BE2C (cell line): Measurements from ENCODE around the gene KLC1.
"Not testable (repeated sequence)": the region's sequence is repeated elsewhere in the genome, so short reads cannot be mapped to it uniquely, and the experiment has no call there.

Source experiments
- DNase-seq: peaks from one replicate; pipeline ENCODE4 v3.0.0-alpha.2; 2020
- H3K27me3 ChIP-seq: fragments of 250-450 bp; sonication (Bioruptor Pico); 2 replicates; pipeline ENCODE4 v1.5.1; 2020; ENCODE audit warnings: mild to moderate bottlenecking
- H3K36me3 ChIP-seq: fragments of 250-450 bp; sonication (Bioruptor Pico); 2 replicates; pipeline ENCODE4 v1.5.1; 2020; ENCODE audit warnings: mild to moderate bottlenecking
- H3K4me1 ChIP-seq: fragments of 250-450 bp; sonication (Bioruptor Pico); 2 replicates; pipeline ENCODE4 v1.5.1; 2020
- H3K4me3 ChIP-seq: 2 replicates; pipeline ENCODE4 v1.5.1; 2011; ENCODE audit warnings: low read depth, low read length
- H3K9me3 ChIP-seq: fragments of 250-450 bp; sonication (Bioruptor Pico); 2 replicates; pipeline ENCODE4 v1.5.1; 2020
- CTCF ChIP-seq: IDR thresholded peaks from 2 replicates; pipeline ENCODE4 v1.5.1; 2012; ENCODE audit warnings: mild to moderate bottlenecking, low read depth, low read length

The KLC1 gene

GRCh38 chr14:103641161-103641560, 12.2 kb downstream of the KLC1 start:
- no peaks in the 10 kb centered on the region for H3K9me3 ChIP-seq
- H3K36me3 ChIP-seq = peaks cover 8% of the 10 kb centered on the region
- TF ChIP-seq CTCF = no peak
- DNase-seq = no peak
- H3K27me3 ChIP-seq = no peaks in the 10 kb centered on the region
- H3K4me1 ChIP-seq = no peaks in the 10 kb centered on the region
- H3K4me3 ChIP-seq = no peak overlapping the region

- DNase-seq = no peak
- Histone ChIP-seq H3K9me3 (no peaks in the 10 kb centered on the region), H3K4me1 (no peaks in the 10 kb centered on the region), H3K36me3 (no peaks in the 10 kb centered on the region), H3K27me3 (no peaks in the 10 kb centered on the region), H3K4me3 (no peak overlapping the region)
- TF ChIP-seq CTCF = no peak
These were observed 17.2 kb downstream of the KLC1 start for GRCh38 chr14:103646189-103646588.

GRCh38 chr14:103649001-103649400, 20.0 kb downstream of the KLC1 start:
- H3K4me1 ChIP-seq = no peaks in the 10 kb centered on the region; the same call in 1 of the 2 replicates
- DNase-seq = no peak
- H3K4me3 ChIP-seq = no peak overlapping the region
- no peak for TF ChIP-seq CTCF
- peaks cover 11% of the 10 kb centered on the region for H3K36me3 ChIP-seq
- H3K27me3 ChIP-seq = no peaks in the 10 kb centered on the region
- no peaks in the 10 kb centered on the region for H3K9me3 ChIP-seq

- H3K4me3 ChIP-seq = no peak overlapping the region
- no peaks in the 10 kb centered on the region for H3K9me3 ChIP-seq
- DNase-seq = no peak
- TF ChIP-seq CTCF = no peak
- no peaks in the 10 kb centered on the region for H3K27me3 ChIP-seq
- peaks cover 23% of the 10 kb centered on the region for H3K36me3 ChIP-seq
- no peaks in the 10 kb centered on the region; the same call in 1 of the 2 replicates for H3K4me1 ChIP-seq
These were observed 21.2 kb downstream of the KLC1 start for GRCh38 chr14:103650213-103650612.

GRCh38 chr14:103651585-103651984, 22.6 kb downstream of the KLC1 start:
- Histone ChIP-seq H3K9me3 (no peaks in the 10 kb centered on the region), H3K27me3 (no peaks in the 10 kb centered on the region), H3K36me3 (peaks cover 37% of the 10 kb centered on the region), H3K4me3 (no peak overlapping the region), H3K4me1 (no peaks in the 10 kb centered on the region; the same call in 1 of the 2 replicates)
- no peak for TF ChIP-seq CTCF
- DNase-seq = no peak

- Histone ChIP-seq H3K9me3 (no peaks in the 10 kb centered on the region), H3K36me3 (peaks cover 49% of the 10 kb centered on the region), H3K4me3 (no peak overlapping the region), H3K27me3 (no peaks in the 10 kb centered on the region), H3K4me1 (no peaks in the 10 kb centered on the region; the same call in 1 of the 2 replicates)
- TF ChIP-seq CTCF = no peak
- no peak for DNase-seq
These were observed 23.8 kb downstream of the KLC1 start for GRCh38 chr14:103652806-103653205.

GRCh38 chr14:103653336-103653735, 24.3 kb downstream of the KLC1 start:
- H3K36me3 ChIP-seq = peaks cover 53% of the 10 kb centered on the region
- H3K4me3 ChIP-seq, H3K9me3 ChIP-seq, DNase-seq, H3K4me1 ChIP-seq, H3K27me3 ChIP-seq: not testable (repeated sequence)
